DMS153 treated with DMSO at 0.1 percent for 48 hours (cell line): ENCODE measurements around the gene FAM131A.

Source experiments
- DNase-seq: peaks from one replicate; lab custom pipeline; 2025; ENCODE audit not compliant: unreplicated experiment; lab: John Stamatoyannopoulos, UW

Gene FAM131A, protein sequence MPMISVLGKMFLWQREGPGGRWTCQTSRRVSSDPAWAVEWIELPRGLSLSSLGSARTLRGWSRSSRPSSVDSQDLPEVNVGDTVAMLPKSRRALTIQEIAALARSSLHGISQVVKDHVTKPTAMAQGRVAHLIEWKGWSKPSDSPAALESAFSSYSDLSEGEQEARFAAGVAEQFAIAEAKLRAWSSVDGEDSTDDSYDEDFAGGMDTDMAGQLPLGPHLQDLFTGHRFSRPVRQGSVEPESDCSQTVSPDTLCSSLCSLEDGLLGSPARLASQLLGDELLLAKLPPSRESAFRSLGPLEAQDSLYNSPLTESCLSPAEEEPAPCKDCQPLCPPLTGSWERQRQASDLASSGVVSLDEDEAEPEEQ

DNA sequence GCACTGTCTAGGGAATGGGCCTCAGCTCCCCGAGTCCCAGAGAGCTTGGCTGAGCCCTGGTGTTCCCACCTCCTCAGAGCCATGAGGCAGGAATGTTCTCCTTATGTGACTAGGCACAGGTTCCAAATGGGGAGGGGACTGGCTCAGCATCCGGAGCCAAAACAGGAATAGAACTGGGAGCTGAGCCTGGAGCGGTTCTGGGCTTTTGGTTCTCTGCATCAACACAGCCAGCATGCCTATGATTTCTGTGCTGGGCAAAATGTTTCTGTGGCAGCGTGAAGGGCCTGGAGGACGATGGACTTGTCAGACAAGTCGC lies at the start of gene FAM131A:
Gene FAM131A (plus strand): TSS at position 202 of the 316 bp plus-strand sequence. CDS start 31 bp downstream, at position 233.
- no peak for DNase-seq

DNA sequence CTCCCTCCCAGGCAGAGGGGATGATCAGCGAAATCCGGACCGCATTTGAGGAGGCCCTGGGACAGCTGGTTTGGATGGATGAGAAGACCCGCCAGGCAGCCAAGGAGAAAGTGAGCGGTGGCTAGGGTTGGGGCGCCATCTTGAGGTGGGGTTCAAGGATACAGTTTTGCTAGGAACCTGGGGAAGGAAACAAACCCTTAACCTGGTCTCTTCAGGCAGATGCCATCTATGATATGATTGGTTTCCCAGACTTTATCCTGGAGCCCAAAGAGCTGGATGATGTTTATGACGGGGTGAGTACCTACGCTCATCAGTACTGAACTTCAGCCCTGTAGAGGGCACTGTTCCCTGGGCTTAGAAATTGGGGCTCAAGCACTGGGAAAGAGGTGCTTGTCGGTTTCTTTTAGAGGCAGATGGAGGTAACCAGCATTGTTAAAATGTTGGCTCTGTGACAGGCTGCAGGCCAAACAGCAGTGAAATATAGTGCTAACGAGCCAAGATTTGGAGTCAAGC lies 47.9 kb upstream of the FAM131A start:
- DNase-seq: peak; percentile 9

DNA sequence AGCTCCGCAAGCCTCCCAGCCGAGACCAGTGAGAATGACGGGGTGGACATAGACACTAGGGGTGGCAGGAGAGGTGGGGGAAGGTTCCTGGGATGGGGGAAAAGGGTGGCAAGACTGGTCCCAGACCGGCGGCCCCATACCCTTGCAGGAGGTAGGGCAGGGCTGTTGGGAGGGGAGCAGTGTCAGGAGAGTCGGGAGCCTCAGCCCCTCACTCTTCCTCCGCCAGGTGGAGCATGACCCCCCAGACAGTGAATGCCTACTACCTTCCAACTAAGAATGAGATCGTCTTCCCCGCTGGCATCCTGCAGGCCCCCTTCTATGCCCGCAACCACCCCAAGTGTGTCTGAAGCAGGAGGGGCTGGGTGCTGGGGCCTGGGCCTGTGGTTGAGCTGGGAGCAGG lies 47.1 kb upstream of the FAM131A start:
- no peak for DNase-seq

- DNase-seq: no peak
Observed at GRCh38 chr3:184291044-184291737, 46.2 kb upstream of the FAM131A start.

GRCh38 chr3:184291738-184292445 lies 45.5 kb upstream of the FAM131A start:
- DNase-seq: no peak

DNA sequence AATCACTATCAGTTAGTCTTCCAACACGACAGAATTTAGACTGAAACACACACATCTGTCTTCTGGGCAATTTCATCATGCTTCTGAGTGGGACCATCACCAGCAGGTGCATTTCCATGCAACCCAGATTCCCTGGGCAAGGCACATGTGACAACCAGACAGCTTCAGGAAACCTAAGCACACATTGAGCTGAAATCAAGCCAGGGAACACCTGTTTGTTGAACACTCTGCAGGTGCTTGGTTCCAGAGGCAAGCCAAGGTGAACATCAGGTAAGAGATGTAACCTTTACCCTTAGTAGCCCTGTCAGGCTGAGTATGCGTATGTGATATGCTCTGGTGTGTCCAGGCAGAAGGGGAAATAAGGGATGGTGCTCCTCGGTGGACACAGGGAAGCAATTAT lies 41.6 kb upstream of the FAM131A start:
- DNase-seq: no peak

DNA sequence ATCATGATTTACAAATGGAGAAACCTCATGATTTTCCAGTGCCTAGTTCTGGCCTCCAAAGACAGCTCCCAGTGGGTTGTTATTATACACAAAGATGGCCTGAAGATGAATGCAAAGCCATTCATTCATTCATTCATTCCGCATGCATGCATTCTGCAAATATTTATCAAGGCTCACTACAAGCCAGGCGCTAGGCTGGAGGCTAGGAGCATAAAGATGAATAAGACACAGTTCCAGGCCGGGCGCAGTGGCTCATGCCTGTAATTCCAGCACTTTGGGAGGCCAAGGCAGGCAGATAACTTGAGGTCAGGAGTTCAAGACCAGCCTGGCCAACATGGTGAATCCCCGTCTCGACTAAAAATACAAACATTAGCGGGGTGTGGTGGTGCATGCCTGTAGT lies 40.8 kb upstream of the FAM131A start:
- no peak for DNase-seq

DNA sequence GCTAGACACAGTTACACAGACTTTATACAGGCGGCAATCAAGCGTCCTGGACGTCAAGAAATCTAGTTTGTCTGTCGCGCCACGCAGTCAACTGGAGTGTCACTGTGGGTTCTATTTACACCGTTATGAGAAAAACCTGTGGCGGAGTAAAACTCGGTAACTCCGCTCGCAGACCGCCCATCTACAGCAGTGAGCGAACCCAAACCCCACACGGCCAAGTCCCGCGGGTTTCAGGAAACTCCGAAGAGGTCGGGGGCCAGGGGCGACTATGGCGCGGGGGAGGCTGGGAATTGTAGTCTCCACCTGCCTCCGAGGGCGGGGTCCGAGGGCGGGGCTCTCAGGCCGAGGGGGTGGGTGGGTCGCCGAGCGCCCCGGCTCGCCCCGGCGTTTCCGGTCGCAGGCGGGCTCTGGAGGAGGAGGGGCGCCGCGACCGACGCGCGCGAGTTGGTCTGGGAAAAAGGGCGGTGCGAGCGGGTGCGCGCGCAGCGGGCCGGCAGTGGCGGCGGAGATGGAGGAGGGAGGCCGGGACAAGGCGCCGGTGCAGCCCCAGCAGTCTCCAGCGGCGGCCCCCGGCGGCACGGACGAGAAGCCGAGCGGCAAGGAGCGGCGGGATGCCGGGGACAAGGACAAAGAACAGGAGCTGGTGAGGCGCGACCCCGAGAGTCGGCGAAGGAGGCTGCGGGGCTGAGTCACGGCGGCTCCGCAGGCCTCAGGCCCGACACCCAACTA lies 38.5 kb upstream of the FAM131A start, which contains the start of gene PSMD2:
Gene PSMD2 (plus strand): TSS at position 483 of the 729 bp plus-strand sequence. CDS start 26 bp downstream, at position 509.
- DNase-seq: peak; percentile 87

- no peak for DNase-seq
Observed at GRCh38 chr3:184299488-184300377, 37.7 kb upstream of the FAM131A start.

DNA sequence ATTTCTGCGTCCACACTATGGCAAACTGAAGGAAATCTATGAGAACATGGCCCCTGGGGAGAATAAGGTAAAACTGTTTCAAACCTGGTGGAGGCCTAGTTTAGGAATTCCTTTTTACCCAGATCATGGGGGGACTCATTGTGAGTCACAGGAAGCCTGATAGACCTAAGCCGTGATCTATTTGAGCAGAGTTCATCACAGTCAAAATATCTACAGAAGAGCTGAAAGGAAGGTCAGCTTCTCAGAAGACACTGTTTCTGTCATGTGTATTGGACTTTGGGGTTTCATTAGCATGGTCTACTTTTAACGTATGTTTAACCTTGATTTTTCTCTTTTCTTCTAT lies 37.1 kb upstream of the FAM131A start:
- no peak for DNase-seq

DNA sequence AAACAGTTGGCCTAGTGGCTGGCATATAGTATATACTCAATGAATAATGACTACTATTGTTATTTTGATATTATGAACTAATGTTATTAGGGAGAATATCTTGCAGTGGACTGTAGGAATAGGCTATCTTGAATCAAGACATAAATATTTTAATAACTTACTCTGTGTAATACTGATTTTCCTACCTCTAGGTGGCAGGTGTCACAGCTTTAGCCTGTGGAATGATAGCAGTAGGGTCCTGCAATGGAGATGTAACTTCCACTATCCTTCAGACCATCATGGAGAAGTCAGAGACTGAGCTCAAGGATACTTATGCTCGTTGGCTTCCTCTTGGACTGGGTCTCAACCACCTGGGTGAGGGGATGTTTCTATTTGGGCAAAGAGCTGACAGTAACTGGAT lies 31.8 kb upstream of the FAM131A start:
- DNase-seq: no peak

DNA sequence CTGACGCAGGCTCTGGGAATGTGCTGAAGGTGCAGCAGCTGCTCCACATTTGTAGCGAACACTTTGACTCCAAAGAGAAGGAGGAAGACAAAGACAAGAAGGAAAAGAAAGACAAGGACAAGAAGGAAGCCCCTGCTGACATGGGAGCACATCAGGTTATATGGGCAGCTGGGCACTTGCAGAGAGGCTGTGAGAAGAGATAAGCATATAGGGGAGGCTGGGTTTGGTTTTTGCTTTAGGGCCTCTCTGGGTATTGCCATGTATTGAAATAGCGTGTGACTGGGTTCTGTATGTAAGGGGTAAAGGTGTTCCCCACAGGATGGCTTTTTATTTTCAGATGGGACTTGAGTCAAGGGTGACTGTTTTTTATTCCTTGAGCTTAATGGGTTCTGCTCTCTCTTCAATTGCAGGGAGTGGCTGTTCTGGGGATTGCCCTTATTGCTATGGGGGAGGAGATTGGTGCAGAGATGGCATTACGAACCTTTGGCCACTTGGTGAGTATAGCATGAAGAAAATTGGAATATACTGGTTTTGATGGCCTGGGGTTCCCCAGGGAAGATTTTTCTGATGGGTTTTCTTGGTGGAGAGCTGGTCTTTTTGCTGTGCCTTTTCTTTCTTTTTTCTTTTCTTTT lies 30.9 kb upstream of the FAM131A start:
- DNase-seq: no peak

GRCh38 chr3:184307915-184308314 lies 29.5 kb upstream of the FAM131A start:
- DNase-seq: no peak

- no peak for DNase-seq
Observed at GRCh38 chr3:184308744-184309143, 28.7 kb upstream of the FAM131A start.

GRCh38 chr3:184311633-184312032 lies 25.8 kb upstream of the FAM131A start:
- DNase-seq: no peak

- DNase-seq: peak; percentile 83
Observed at GRCh38 chr3:184314363-184314699, 23.1 kb upstream of the FAM131A start, which contains the start of gene EIF4G1. Gene EIF4G1, plus strand, starts transcription at chr3:184314606. Its CDS starts 1,191 bp downstream, at chr3:184315797.

GRCh38 chr3:184314700-184315542 lies 22.5 kb upstream of the FAM131A start:
- DNase-seq: no peak

DNA sequence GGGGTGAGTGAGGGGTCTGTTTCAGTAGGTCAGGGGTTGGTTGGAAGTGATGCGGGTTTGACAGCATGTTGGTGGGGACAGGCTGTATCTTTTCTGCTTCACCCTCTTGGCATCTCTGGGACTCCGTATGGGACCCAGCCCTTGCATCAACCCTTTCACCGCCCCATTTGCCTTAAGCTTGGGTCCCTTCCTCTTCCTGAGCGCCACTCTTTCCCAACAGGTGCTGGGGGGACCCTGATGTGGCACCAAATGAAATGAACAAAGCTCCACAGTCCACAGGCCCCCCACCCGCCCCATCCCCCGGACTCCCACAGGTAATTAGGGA lies 21.9 kb upstream of the FAM131A start:
- no peak for DNase-seq
